ENCODE measurements around the gene EXOSC2.

Gene EXOSC2

GRCh38 chr9:130668196-130668595, 25.4 kb upstream of the EXOSC2 start:
- TF ChIP-seq CTCF (IDR thresholded peaks at IDR 0.05; ENCODE audit: low read depth, low read length): no peak
- in situ Hi-C loops (cut with HindIII; ENCODE audit: low sequenced_read_pairs): no loop called here
- H3K4me3 ChIP-seq (ENCODE audit: low read depth, low read length): no peak overlapping the region
- DNase-seq (ENCODE audit: low read depth, low spot score): no peak

GRCh38 chr9:130668659-130669058, 24.9 kb upstream of the EXOSC2 start:
- no peak for TF ChIP-seq CTCF (IDR thresholded peaks at IDR 0.05; ENCODE audit: low read depth, low read length)
- in situ Hi-C loops (cut with HindIII; ENCODE audit: low sequenced_read_pairs): no loop called here
- DNase-seq (ENCODE audit: low read depth, low spot score): no peak
- H3K4me3 ChIP-seq (ENCODE audit: low read depth, low read length): no peak overlapping the region

- TF ChIP-seq CTCF (IDR thresholded peaks at IDR 0.05; ENCODE audit: low read depth, low read length): no peak
- in situ Hi-C loops (cut with HindIII; ENCODE audit: low sequenced_read_pairs): no loop called here
Observed at GRCh38 chr9:130669965-130670364, 23.6 kb upstream of the EXOSC2 start.

GRCh38 chr9:130670644-130671043, 22.9 kb upstream of the EXOSC2 start:
- in situ Hi-C loops (cut with HindIII; ENCODE audit: low sequenced_read_pairs): no loop called here
- DNase-seq (ENCODE audit: low read depth, low spot score): no peak

More at GRCh38 chr9:130669965-130670364, 23.6 kb upstream of the EXOSC2 start:
- no peak for DNase-seq (ENCODE audit: low read depth, low spot score)
- no peak overlapping the region for H3K4me3 ChIP-seq (ENCODE audit: low read depth, low read length)

GRCh38 chr9:130672466-130672865, 21.1 kb upstream of the EXOSC2 start:
- no peak for DNase-seq (ENCODE audit: low read depth, low spot score)
- in situ Hi-C loops (cut with HindIII; ENCODE audit: low sequenced_read_pairs): no loop called here
- TF ChIP-seq CTCF (IDR thresholded peaks at IDR 0.05; ENCODE audit: low read depth, low read length): no peak
- no peak overlapping the region for H3K4me3 ChIP-seq (ENCODE audit: low read depth, low read length)

More at GRCh38 chr9:130670644-130671043, 22.9 kb upstream of the EXOSC2 start:
- no peak overlapping the region for H3K4me3 ChIP-seq (ENCODE audit: low read depth, low read length)
- TF ChIP-seq CTCF (IDR thresholded peaks at IDR 0.05; ENCODE audit: low read depth, low read length): no peak

- no peak for TF ChIP-seq CTCF (IDR thresholded peaks at IDR 0.05; ENCODE audit: low read depth, low read length)
- in situ Hi-C loops (cut with HindIII; ENCODE audit: low sequenced_read_pairs): no loop called here
- DNase-seq (ENCODE audit: low read depth, low spot score): no peak
- no peak overlapping the region for H3K4me3 ChIP-seq (ENCODE audit: low read depth, low read length)
Observed at GRCh38 chr9:130672933-130673615, 20.5 kb upstream of the EXOSC2 start.

Data from astrocyte of the spinal cord (primary cell).